GM18499 (cell line): ENCODE measurements around the gene PPP1R12C.
"Not testable (repeated sequence)": the region's sequence is repeated elsewhere in the genome, so short reads cannot be mapped to it uniquely, and the experiment has no call there.

Experiments used
- ATAC-seq: cut with Tn5 transposase; IDR thresholded peaks from one replicate; pipeline ENCODE4 v1.9.1; 2021; ENCODE audit warnings: moderate number of reproducible peaks; ENCODE audit not compliant: insufficient read depth, unreplicated experiment

Gene PPP1R12C

GRCh38 chr19:55079400-55080038 lies 37.9 kb downstream of the PPP1R12C start:
- no peak for ATAC-seq

DNA sequence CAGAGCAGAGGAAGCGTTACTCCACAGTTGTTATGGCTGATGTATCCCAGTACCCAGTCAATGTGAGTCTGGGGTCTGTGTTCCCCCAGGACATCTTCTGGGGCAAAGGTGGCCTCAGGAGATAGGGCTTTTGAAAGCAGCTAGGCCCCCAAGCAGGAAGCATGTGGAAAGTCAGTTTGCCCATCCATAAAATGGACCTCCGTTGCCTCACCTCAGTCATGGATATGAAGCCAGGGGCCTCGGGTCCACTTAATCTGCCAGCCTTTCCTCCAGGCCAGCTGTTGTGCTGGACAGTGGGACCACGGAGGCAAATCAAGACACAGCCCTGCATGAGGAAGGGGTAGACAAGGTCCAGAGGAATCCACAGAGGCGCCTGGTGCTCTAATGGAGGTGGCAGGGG lies 38.4 kb downstream of the PPP1R12C start:
- ATAC-seq: no peak

DNA sequence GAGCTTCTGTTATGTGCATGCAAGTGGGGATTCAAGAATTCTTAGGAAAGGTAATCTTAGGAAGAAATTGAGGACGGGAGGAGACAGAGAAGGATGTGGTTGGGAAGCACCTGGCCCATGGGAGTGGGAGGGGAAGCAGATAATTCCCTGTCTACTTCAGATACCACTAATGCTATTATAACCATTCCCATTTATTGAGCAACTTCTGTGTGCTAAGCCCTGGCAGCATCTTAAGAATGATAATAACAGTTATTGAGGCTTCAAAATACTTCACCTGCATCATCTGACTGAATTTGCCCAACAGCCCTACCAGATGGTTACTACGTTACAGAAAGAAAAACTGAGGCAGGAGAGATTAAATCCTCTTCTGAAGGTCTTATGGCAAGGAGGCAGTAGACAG lies 40.3 kb downstream of the PPP1R12C start:
- ATAC-seq: no peak

GRCh38 chr19:55076321-55076720 lies 41.1 kb downstream of the PPP1R12C start:
- ATAC-seq: no peak

GRCh38 chr19:55075371-55075998 lies 42.0 kb downstream of the PPP1R12C start, which contains the start of gene EPS8L1:
EPS8L1 (plus strand) TSS chr19:55075869; CDS start chr19:55076445, 576 bp downstream.
- no peak for ATAC-seq

- ATAC-seq: no peak
Observed at GRCh38 chr19:55071913-55072312, 45.5 kb downstream of the PPP1R12C start.

GRCh38 chr19:55071129-55071502 lies 46.3 kb downstream of the PPP1R12C start:
- no peak for ATAC-seq

GRCh38 chr19:55070466-55071128 lies 46.8 kb downstream of the PPP1R12C start:
- ATAC-seq: no peak

- ATAC-seq: no peak
Observed at GRCh38 chr19:55069865-55070197, 47.6 kb downstream of the PPP1R12C start.

GRCh38 chr19:55068950-55069864 lies 48.2 kb downstream of the PPP1R12C start:
- ATAC-seq: no peak

DNA sequence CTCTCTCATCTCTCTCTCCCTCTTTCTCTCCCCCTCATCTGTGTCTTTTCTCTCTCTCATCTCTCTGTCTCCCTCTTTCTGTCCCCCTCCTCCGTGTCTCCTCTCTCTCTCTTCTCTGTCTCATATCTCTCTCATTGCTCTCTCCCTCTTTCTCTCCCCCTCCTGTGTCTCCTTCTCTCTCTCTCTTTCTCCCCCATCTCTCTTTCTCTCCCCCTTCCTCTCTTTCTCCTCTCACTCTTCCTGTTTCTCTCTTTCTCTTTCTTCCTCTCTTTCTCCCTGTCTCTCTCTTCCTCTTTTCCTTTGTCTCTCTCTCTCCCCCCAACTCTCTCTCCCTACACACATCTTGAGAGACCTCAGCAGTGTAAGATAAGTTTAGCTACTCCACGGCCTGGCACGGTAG lies 49.6 kb downstream of the PPP1R12C start:
- ATAC-seq: no peak

GRCh38 chr19:55066107-55066709 lies 51.2 kb downstream of the PPP1R12C start:
- no peak for ATAC-seq

DNA sequence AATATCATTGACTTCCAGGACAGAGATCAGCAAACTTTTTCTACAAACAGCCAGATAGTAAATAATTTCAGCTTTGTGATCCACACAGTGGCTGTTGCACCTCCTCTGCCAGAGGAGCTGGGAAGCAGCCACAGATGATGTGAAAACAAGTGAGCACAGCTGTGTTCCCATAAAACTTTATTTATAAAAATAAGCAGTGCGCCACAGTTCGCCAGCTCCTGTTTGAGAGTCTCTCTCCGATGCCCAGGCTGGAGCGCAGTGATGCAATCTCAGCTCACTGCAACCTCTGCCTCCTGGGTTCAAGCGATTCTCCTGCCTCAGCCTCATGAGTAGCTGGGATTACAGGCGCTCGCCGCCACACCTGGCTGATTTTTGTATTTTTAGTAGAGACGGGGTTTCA lies 51.9 kb downstream of the PPP1R12C start:
- not testable (repeated sequence) for ATAC-seq

GRCh38 chr19:55063492-55063843 lies 54.0 kb downstream of the PPP1R12C start:
- ATAC-seq: no peak

GRCh38 chr19:55062735-55063491 lies 54.5 kb downstream of the PPP1R12C start, which contains the start of gene RDH13:
RDH13 (minus strand) TSS chr19:55063148; CDS start chr19:55063032, 116 bp downstream.
- no peak for ATAC-seq

GRCh38 chr19:55060287-55060686 lies 57.1 kb downstream of the PPP1R12C start:
- not testable (repeated sequence) for ATAC-seq

- ATAC-seq: no peak
Observed at GRCh38 chr19:55058781-55059610, 58.4 kb downstream of the PPP1R12C start.

- ATAC-seq: no peak
Observed at GRCh38 chr19:55056827-55057226, 60.6 kb downstream of the PPP1R12C start.

GRCh38 chr19:55053735-55054134 lies 63.7 kb downstream of the PPP1R12C start:
- no peak for ATAC-seq
